Lung (tissue), 12 donors: ENCODE results near the gene PARD3. TPM values are rescaled to one million over a fixed set of nuclear protein-coding genes. Genes with fewer than 3 reads are reported as not detected.
"Not testable (repeated sequence)": the region's sequence is repeated elsewhere in the genome, so short reads cannot be mapped to it uniquely, and the experiment has no call there.

Experiments used
- ATAC-seq: fragments of 200-7000 bp; cut with Tn5 transposase; one replicate; pipeline ENCODE4 v1.9.1; 2020; ENCODE audit warnings: moderate number of reproducible peaks; ENCODE audit not compliant: insufficient read depth, low FRiP score
- DNase-seq, 3 donors: peaks; one replicate each; pipeline ENCODE4 v3.0.0-alpha.2; 2013 to 2017
- H3K27ac ChIP-seq, 2 donors: one replicate each; pipeline ENCODE4 v1.5.1; 2013; ENCODE audit warnings: mild to moderate bottlenecking in 2 of 2, moderate library complexity in 2 of 2, control low read depth in 1 of 2, inconsistent platforms in 1 of 2, low read depth in 1 of 2, low read length in 1 of 2
- H3K27me3 ChIP-seq, 3 donors: one replicate each; pipeline ENCODE4 v1.5.1; 2013; ENCODE audit warnings: low read length in 2 of 3; ENCODE audit not compliant: control insufficient read depth in 3 of 3, insufficient read depth in 3 of 3
- H3K36me3 ChIP-seq, 4 donors: one replicate each; pipeline ENCODE4 v1.5.1; 2013; ENCODE audit warnings: low read length in 4 of 4, mild to moderate bottlenecking in 1 of 4, moderate library complexity in 1 of 4; ENCODE audit not compliant: control insufficient read depth in 4 of 4, insufficient read depth in 4 of 4
- H3K4me1 ChIP-seq, 5 donors: one replicate each; pipeline ENCODE4 v1.5.1; 2013; ENCODE audit warnings: low read length in 5 of 5, mild to moderate bottlenecking in 2 of 5, moderate library complexity in 1 of 5; ENCODE audit not compliant: control insufficient read depth in 5 of 5, insufficient read depth in 5 of 5
- H3K4me3 ChIP-seq: one replicate; pipeline ENCODE4 v1.5.1; 2013; ENCODE audit warnings: mild to moderate bottlenecking, control low read depth, moderate library complexity
- H3K9ac ChIP-seq, 2 donors: one replicate each; pipeline ENCODE4 v1.5.1; 2013; ENCODE audit warnings: low read length in 2 of 2, control low read depth in 1 of 2; ENCODE audit not compliant: insufficient read depth in 1 of 2
- H3K9me3 ChIP-seq, 4 donors: one replicate each; pipeline ENCODE4 v1.5.1; 2013; ENCODE audit warnings: low read length in 3 of 4, mild to moderate bottlenecking in 1 of 4, moderate library complexity in 1 of 4; ENCODE audit not compliant: control insufficient read depth in 4 of 4, insufficient read depth in 3 of 4
- WGBS, 2 donors: extraction: QIAGEN DNeasy Blood & Tissue Kit; methylation state at CpG; one replicate each; pipeline ENCODE4 v1.1.7; 2013; 5-methylcytosine and 5-hydroxymethylcytosine counted together
- polyA plus RNA-seq, 2 donors: library from polyadenylated mRNA; stranded (reverse); fragments of 200-250 nt; gene quantifications; one replicate each; pipeline ENCODE4 v1.2.1, GENCODE V29; 2013
- total RNA-seq, 2 donors: library from RNA; depleted of rRNA in 1 of 2; stranded (reverse); fragments of >200 nt in 1 of 2; gene quantifications; one replicate each; pipeline ENCODE4 v1.2.1, GENCODE V29; 2014 to 2021
- TF ChIP-seq, protein P1 (sequence below): IDR thresholded peaks from 2 replicates; pipeline ENCODE4 v1.5.1; 2012; ENCODE audit warnings: mild to moderate bottlenecking; ENCODE audit errors: control extremely low read depth, extremely low read depth
- donor health status: control.
- donor health status: control.
- donor health status: Bipolar disorder and iron deficiency.
- donor health status: healthy.
- donor health status: DM: yes; HTN: yes; CAD: no.

Gene PARD3
- total and polyA plus RNA-seq, 4 donors: 10.3 to 69.2 (median 27.6) TPM

DNA sequence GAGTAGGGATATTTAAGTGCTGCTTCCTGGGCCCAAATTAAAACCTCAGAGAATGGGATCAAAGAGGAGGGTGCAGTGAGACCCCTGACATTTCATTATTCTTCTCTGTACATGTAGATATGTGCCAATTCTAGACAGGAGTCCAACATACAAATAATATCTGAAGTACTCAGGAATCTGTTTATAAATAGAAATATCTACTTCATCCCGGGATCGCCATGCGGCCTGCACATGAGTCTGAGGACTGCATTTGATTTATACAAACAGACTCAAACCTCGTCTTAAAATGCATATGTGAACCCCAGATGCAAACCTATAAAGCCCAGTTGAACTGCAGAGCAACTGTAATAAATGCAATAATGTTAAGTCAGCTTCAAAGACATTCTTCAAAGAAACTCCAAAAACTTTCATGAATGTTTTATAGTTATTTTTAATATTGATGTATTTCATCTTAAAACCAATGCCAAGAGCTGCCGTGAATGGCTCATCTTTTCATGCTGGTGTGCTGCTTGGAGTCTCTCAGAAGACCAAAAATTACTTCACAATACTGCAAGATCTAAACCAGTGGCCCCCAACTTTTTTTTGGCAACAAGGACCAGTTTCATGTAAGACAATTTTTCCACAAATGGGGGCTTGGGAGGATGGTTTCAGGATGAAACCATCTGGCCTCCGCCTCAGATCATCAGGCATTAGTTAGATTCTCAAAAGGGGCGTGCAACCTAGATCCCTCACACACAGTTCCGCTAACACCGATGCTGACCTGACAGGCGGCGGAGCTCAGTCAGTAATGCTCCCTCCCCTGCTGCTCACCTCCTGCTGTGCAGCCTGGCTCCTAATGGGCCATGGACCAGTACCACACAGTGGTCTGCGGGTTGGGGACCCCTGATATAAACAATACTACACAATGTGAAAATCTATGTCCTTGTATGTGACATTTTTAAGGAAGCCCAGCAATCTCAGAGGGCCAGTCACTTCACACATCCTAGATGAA lies 166.9 kb downstream of the PARD3 start:
- H3K4me3 ChIP-seq: no peak overlapping the region
- H3K27me3 ChIP-seq: no peaks in the 10 kb centered on the region
- no peak overlapping the region for H3K9ac ChIP-seq
- TF ChIP-seq, protein P1, sequence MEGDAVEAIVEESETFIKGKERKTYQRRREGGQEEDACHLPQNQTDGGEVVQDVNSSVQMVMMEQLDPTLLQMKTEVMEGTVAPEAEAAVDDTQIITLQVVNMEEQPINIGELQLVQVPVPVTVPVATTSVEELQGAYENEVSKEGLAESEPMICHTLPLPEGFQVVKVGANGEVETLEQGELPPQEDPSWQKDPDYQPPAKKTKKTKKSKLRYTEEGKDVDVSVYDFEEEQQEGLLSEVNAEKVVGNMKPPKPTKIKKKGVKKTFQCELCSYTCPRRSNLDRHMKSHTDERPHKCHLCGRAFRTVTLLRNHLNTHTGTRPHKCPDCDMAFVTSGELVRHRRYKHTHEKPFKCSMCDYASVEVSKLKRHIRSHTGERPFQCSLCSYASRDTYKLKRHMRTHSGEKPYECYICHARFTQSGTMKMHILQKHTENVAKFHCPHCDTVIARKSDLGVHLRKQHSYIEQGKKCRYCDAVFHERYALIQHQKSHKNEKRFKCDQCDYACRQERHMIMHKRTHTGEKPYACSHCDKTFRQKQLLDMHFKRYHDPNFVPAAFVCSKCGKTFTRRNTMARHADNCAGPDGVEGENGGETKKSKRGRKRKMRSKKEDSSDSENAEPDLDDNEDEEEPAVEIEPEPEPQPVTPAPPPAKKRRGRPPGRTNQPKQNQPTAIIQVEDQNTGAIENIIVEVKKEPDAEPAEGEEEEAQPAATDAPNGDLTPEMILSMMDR: no peak
- DNase-seq (no peak), ATAC-seq (no peak)
- no peaks in the 10 kb centered on the region for H3K36me3 ChIP-seq
- no peaks in the 10 kb centered on the region for H3K9me3 ChIP-seq
- 87 to 88% methylated on average over 12 of the region's 12 CpGs for WGBS, 2 donors
- peaks cover 0 to 35% (median 17%) of the 10 kb centered on the region in 5 donors for H3K4me1 ChIP-seq
- no peak overlapping the region for H3K27ac ChIP-seq

DNA sequence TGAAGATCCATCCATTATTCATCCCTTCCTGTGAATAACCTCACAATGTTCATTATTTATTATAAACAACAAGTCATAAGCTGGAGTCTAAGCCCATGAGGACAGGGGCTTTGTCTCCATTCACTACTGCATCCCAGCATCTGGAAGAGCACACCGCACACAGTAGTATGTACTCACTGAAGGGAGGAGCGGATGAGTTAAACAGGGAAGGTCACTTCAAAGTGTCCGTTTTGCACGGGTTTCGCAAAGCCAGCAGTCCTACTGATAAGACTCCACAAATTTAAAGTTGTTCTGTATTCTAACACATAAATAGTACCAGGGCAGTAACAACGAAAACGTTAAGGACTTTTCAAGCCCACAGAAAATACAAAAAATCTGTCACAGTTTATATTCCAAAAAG lies 167.9 kb downstream of the PARD3 start:
- no peak for ATAC-seq
- 80 to 88% methylated on average over 7 of the region's 7 CpGs for WGBS, 2 donors

DNA sequence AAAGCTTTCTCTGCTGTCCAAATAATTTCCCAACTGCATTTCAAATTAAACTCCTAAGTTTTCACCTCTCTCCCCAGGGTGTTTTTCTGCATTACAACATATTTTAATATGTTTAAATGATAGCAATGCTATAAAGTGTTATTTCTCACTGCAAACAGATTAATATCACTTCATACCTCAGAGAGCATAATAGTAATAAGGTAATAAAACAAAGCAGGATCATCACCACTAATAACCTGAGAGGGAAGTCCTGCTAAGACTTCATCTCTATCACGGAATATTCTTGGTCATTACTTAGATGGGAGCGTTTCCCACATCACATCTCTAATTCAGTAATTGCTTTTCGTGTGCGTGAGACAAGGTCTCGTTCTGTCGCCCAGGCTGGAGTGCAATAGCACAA lies 168.8 kb downstream of the PARD3 start:
- TF ChIP-seq, protein P1: no peak
- no peaks in the 10 kb centered on the region for H3K27me3 ChIP-seq
- H3K9ac ChIP-seq: no peak overlapping the region
- ATAC-seq (no peak), DNase-seq (no peak)
- WGBS, 2 donors: 96 to 98% methylated on average over 6 of the region's 6 CpGs
- H3K36me3 ChIP-seq: no peaks in the 10 kb centered on the region
- peaks cover 2 to 18% (median 4%) of the 10 kb centered on the region in 5 donors for H3K4me1 ChIP-seq
- no peak overlapping the region for H3K4me3 ChIP-seq
- H3K27ac ChIP-seq: no peak overlapping the region
- no peaks in the 10 kb centered on the region for H3K9me3 ChIP-seq

More for the DNA sequence above, 167.9 kb downstream of the PARD3 start:
- Histone ChIP-seq H3K9ac (no peak overlapping the region), H3K36me3 (no peaks in the 10 kb centered on the region), H3K4me3 (no peak overlapping the region), H3K9me3 (no peaks in the 10 kb centered on the region), H3K4me1 (peaks cover 0 to 25% (median 11%) of the 10 kb centered on the region in 5 donors), H3K27ac (no peak overlapping the region), H3K27me3 (no peaks in the 10 kb centered on the region)
- DNase-seq: no peak
- TF ChIP-seq, protein P1: no peak

DNA sequence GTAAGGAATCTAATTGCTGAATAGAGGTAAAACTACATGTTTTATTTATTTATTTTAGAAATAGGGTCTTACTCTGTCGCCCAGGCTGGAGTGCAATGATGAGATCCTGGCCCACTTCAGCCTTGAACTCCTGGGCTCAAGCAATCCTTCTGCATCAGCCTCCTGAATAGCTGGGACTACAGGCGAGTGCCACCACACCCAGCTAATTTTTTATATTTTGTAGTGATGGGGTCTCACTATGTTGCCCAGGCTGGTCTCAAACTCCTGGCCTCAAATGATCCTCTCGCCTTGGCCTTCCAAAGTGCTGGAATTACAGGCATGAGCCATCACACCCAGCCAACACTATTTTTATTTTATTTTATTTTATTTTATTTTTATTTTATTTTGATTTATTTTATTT lies 170.3 kb downstream of the PARD3 start:
- not testable (repeated sequence) for H3K27ac ChIP-seq, H3K9ac ChIP-seq, H3K36me3 ChIP-seq, DNase-seq, H3K4me3 ChIP-seq, ATAC-seq, H3K9me3 ChIP-seq, H3K27me3 ChIP-seq
- WGBS, 2 donors: 90 to 93% methylated on average over 3 of the region's 3 CpGs
- peaks cover 0 to 14% (median 4%) of the 10 kb centered on the region in 5 donors for H3K4me1 ChIP-seq
